Endothelial cell (in vitro differentiated cells): Measurements from ENCODE around the gene KBTBD7. TPM values are rescaled to one million over a fixed set of nuclear protein-coding genes. Genes with fewer than 3 reads are reported as not detected.

Source experiments
- DNase-seq: peaks from one replicate; pipeline ENCODE4 v3.0.0; 2021; ENCODE audit warnings: low spot score
- H3K27ac Mint-ChIP-seq: one replicate; pipeline ENCODE4 v1.8.0; 2021; ENCODE audit warnings: mixed read lengths, inconsistent platforms; ENCODE audit not compliant: unreplicated experiment
- H3K27me3 Mint-ChIP-seq: one replicate; pipeline ENCODE4 v1.8.0; 2021; ENCODE audit warnings: mild to moderate bottlenecking, moderate library complexity, mixed read lengths, inconsistent platforms; ENCODE audit not compliant: unreplicated experiment
- H3K36me3 Mint-ChIP-seq: one replicate; pipeline ENCODE4 v1.8.0; 2021; ENCODE audit warnings: mild to moderate bottlenecking, low read depth, mixed read lengths, inconsistent platforms; ENCODE audit not compliant: unreplicated experiment
- H3K4me1 Mint-ChIP-seq: one replicate; pipeline ENCODE4 v1.8.0; 2021; ENCODE audit warnings: mild to moderate bottlenecking, mixed read lengths, inconsistent platforms; ENCODE audit not compliant: unreplicated experiment
- H3K4me3 Mint-ChIP-seq: one replicate; pipeline ENCODE4 v1.8.0; 2021; ENCODE audit warnings: mild to moderate bottlenecking, mixed read lengths, inconsistent platforms; ENCODE audit not compliant: unreplicated experiment
- H3K9me3 Mint-ChIP-seq: one replicate; pipeline ENCODE4 v1.8.0; 2021; ENCODE audit warnings: mixed read lengths, inconsistent platforms; ENCODE audit not compliant: unreplicated experiment
- total RNA-seq: library from RNA; stranded (reverse); fragmentation: NEBNext Ultra II Directional; extraction: Animal tissue kit (Norgen Biotek cat#: 25700); gene quantifications from one replicate; pipeline ENCODE4 v1.2.1, GENCODE V29; 2021; ENCODE audit not compliant: unreplicated experiment
- TF ChIP-seq, protein P1 (sequence below): fragments of 200-600 bp; sonication (generic); IDR thresholded peaks from one replicate; pipeline ENCODE4 v1.5.0; 2021; ENCODE audit warnings: antibody characterized with exemption; ENCODE audit not compliant: unreplicated experiment

KBTBD7 gene
- total RNA-seq, 1 donor from 2014 or later: 9.0 TPM

GRCh38 chr13:41199526-41199925 lies 5.2 kb upstream of the KBTBD7 start:
- Mint-ChIP-seq H3K27me3 (no peaks in the 10 kb centered on the region), H3K36me3 (no peaks in the 10 kb centered on the region), H3K4me3 (no peak overlapping the region), H3K4me1 (no peaks in the 10 kb centered on the region), H3K9me3 (no peaks in the 10 kb centered on the region), H3K27ac (no peak overlapping the region)
- DNase-seq: no peak
- TF ChIP-seq, protein P1, sequence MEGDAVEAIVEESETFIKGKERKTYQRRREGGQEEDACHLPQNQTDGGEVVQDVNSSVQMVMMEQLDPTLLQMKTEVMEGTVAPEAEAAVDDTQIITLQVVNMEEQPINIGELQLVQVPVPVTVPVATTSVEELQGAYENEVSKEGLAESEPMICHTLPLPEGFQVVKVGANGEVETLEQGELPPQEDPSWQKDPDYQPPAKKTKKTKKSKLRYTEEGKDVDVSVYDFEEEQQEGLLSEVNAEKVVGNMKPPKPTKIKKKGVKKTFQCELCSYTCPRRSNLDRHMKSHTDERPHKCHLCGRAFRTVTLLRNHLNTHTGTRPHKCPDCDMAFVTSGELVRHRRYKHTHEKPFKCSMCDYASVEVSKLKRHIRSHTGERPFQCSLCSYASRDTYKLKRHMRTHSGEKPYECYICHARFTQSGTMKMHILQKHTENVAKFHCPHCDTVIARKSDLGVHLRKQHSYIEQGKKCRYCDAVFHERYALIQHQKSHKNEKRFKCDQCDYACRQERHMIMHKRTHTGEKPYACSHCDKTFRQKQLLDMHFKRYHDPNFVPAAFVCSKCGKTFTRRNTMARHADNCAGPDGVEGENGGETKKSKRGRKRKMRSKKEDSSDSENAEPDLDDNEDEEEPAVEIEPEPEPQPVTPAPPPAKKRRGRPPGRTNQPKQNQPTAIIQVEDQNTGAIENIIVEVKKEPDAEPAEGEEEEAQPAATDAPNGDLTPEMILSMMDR: no peak

DNA sequence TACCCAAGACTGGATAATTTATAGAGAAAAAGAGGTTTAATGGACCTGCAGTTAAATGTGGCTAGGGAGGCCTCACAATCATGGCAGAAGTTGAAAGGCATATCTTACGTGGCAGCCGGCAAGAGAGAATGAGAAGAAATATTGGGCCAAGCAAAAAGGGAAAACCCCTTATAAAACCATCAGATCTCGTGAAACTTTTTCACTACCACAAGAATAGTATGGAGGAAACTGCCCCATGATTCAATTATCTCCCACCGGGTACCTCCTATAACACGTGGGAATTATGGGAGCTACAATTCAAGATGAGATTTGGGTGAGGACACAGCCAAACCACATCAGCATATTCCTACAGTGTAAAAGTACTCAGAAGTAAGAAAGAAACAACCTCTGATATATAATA lies 4.7 kb upstream of the KBTBD7 start:
- H3K36me3 Mint-ChIP-seq: no peaks in the 10 kb centered on the region
- TF ChIP-seq, protein P1: no peak
- no peaks in the 10 kb centered on the region for H3K27me3 Mint-ChIP-seq
- no peak for DNase-seq
- peaks cover 1% of the 10 kb centered on the region for H3K4me1 Mint-ChIP-seq
- no peak overlapping the region for H3K27ac Mint-ChIP-seq
- H3K9me3 Mint-ChIP-seq: no peaks in the 10 kb centered on the region
- no peak overlapping the region for H3K4me3 Mint-ChIP-seq

- peaks cover 1% of the 10 kb centered on the region for H3K27me3 Mint-ChIP-seq
- no peak overlapping the region for H3K4me3 Mint-ChIP-seq
- no peak for DNase-seq
- H3K4me1 Mint-ChIP-seq: peaks cover 17% of the 10 kb centered on the region
- H3K27ac Mint-ChIP-seq: no peak overlapping the region
- TF ChIP-seq, protein P1: no peak
- no peaks in the 10 kb centered on the region for H3K9me3 Mint-ChIP-seq
- H3K36me3 Mint-ChIP-seq: no peaks in the 10 kb centered on the region
These were observed 2.3 kb upstream of the KBTBD7 start for GRCh38 chr13:41196620-41197019.

DNA sequence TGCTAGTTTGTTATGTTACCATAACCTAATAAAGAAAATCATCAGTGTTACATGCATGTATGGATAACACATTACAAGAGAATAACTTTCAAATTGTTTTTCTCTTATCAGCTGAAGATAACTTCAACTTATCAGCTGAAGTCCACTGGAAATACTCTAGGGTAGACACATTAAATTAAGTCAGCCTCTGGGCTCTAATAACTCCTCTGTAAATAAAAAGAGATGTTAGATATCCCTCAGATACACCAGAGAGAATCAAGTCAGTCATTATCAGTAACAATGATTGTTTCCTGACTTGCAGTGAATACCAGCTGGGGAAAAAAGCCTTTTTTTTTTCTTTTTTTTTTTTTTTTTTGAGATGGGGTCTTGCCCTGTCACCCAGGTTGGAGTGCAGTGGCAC lies 1.6 kb upstream of the KBTBD7 start:
- Mint-ChIP-seq H3K4me3 (no peak overlapping the region), H3K27ac (no peak overlapping the region), H3K9me3 (no peaks in the 10 kb centered on the region), H3K36me3 (no peaks in the 10 kb centered on the region), H3K27me3 (peaks cover 1% of the 10 kb centered on the region), H3K4me1 (peaks cover 17% of the 10 kb centered on the region)
- no peak for DNase-seq
- TF ChIP-seq, protein P1: no peak

DNA sequence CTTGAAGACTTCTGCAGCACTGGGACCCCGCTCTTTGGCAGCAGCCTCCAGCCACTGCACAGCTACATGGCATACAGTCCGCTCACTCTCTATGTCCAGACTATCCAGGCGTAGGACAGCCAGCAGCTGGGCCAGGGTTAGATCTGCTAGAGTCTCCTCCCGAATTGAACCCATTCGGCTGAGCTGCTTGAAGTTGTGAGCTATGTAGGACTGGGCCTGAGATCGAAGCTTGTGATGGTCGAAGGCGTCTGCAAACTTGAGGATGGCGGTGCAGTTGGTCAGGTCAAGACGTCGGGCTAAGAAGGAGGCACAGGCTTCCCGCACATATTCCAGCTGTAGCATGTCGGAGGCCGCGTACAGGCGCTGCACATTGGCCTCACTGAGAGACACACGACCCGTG lies 900 bp downstream of the KBTBD7 start:
- TF ChIP-seq, protein P1: no peak
- DNase-seq: no peak
- Mint-ChIP-seq H3K36me3 (no peaks in the 10 kb centered on the region), H3K9me3 (no peaks in the 10 kb centered on the region), H3K27ac (no peak overlapping the region), H3K27me3 (peaks cover 1% of the 10 kb centered on the region), H3K4me1 (peaks cover 17% of the 10 kb centered on the region), H3K4me3 (peak overlapping the region; percentile 91)
